HG02642 (cell line): ENCODE data around the gene UGT1A8.

Experiments
- ATAC-seq: cut with Tn5 transposase; IDR thresholded peaks from one replicate; pipeline ENCODE4 v1.9.1; 2021; ENCODE audit warnings: mild to moderate bottlenecking; ENCODE audit not compliant: unreplicated experiment, poor library complexity

Gene UGT1A8

DNA sequence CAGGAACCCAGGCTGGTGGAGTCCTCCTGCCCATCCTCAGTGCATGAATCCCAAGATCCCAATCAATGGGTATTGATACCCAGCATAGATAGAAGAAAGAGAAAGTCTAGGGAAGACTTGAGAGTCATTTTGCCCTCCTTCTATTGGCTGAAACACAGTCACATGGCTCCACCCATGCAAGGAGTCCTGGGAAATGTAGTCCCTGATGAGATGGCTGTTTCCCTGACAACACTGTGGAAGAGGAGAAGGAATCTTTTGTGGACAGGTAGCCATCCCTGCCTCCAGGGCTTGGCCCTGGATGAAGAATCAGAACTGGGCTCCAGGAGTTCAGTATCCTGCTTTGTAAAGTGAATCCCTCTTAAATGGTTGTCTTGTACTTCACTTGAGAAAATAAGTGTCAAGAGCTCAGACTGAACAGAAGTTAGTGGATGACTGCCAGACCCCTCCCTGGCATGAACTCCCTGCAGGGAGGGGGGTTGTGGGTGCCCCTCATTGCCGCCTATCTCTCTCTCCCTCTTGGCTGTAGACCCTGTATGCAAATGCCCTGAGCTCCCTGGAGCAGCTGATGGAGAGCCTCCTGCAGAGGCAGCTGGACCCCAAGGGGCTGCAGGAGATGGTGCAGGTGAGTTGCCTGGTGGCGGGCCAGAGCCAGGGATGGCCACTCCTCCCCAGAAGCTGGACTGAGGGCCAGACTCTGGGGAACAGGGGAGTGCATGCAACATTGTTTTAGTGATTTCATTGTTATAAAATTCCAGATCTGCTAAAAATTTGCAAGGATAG, 196.8 kb downstream of the UGT1A8 start:
- no peak for ATAC-seq

DNA sequence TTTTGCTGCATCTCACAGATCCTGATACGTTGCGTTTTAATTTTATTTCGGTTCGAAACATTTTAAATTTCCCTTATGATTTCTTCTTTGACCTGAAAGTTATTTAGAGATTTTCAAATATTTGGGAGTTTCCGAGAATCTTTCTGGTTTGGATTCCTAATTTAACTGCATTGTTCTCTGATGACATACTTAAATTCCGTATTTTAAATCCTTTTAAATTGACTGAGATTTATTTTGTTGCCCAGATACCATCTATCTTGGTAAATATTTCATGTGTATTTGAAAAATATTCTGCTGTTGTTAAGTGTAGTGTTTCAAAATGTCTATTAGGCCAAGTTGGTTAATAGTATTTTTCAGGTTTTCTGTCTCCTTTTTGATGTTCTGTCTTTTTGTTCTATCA, 198.4 kb downstream of the UGT1A8 start:
- no peak for ATAC-seq

DNA sequence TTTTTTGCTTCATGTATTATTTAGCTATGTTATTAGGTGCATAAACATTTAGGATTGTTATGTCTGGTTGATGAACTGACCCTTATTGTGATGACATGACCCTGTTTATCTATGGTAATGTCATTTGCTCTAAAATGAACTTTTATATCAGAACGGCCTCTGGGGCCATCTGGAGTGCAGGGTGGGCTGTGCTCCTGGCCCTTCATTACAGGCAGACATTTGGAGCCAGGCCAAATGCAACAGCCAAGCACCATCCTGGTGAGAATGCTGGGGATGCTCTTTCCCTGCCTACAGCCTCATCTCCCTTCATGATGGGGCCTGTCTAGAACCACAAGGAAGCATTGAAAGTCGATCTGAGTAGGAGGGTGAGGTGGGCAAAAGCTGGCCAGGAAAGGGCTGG, 198.9 kb downstream of the UGT1A8 start:
- ATAC-seq, result no peak

DNA sequence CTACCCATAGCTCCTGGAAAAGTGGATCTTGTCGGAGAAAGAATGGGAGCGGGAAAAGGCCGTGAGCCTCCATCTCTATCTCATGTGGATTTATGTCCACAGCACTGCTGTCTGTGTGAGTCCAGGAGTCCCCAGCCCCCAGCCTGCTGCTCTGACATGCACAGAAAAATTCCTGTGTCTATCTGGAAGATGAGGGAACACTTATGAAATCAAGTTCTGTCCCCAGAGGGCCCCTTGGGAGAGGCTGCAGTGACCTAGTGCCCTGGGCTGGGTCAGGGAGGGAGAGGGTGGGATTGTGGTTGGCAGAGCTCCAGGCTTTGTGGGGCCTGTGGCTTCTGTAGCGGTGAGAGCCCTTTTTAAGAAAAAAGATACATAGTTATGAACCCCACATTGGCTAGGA, 199.3 kb downstream of the UGT1A8 start:
- no peak for ATAC-seq

DNA sequence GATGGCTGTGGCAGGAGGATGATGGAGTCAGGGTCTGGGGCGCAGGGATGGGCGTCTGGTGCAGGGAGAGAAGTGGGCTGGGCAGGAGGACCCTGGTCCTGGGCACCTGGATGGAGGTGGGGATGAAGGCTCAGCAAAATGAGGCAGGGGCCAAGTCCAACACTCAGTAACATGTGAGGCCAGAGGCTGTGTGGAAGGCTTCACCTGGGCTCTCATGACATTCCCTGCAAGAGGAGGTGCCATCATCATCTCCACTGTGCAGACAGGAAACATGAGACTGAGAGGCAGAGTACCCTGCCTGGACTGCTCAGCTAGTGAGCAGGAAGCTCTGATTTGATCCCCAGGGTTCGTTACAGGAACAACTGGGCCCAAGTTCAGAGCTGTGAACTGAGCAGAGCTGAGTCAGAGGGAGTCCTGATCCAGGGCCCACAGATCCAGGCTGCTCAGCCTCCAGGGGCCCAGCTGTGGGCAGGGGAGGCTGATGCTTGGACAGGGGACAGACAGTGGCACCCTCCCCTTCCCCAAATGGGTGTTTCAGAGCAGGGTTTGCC, 200.0 kb downstream of the UGT1A8 start:
- ATAC-seq, result no peak

DNA sequence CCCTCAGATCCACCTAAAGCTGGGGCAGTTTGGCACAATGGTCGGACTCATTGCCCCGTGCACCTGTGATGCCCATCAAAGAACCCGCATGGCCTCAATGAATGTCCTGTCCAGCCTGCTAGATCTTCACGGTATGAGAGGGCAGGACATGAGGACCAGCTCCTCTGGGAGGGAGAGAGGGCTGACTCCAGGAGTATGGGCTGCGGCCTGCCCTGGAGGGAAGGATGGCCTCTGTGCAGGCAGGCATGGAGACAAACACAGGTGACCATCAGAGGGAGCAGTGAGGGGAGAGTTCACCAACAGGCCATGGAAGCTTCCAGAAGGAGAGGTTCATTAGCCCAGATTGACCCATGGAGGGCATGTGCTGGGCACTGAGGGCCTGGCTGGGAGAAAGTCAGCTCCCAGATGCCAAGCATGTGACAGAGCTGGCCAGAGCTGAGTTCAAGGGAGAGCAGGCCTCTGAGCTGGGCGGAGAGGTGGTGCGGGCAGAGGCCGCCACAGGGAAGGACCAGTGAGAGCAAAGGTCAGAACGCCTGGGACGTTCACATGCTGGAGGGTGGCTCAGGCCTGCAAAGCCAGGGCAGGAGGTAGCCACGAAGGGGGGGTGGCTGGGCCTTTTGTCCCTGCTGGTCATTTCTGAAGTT, 200.7 kb downstream of the UGT1A8 start:
- no peak for ATAC-seq

DNA sequence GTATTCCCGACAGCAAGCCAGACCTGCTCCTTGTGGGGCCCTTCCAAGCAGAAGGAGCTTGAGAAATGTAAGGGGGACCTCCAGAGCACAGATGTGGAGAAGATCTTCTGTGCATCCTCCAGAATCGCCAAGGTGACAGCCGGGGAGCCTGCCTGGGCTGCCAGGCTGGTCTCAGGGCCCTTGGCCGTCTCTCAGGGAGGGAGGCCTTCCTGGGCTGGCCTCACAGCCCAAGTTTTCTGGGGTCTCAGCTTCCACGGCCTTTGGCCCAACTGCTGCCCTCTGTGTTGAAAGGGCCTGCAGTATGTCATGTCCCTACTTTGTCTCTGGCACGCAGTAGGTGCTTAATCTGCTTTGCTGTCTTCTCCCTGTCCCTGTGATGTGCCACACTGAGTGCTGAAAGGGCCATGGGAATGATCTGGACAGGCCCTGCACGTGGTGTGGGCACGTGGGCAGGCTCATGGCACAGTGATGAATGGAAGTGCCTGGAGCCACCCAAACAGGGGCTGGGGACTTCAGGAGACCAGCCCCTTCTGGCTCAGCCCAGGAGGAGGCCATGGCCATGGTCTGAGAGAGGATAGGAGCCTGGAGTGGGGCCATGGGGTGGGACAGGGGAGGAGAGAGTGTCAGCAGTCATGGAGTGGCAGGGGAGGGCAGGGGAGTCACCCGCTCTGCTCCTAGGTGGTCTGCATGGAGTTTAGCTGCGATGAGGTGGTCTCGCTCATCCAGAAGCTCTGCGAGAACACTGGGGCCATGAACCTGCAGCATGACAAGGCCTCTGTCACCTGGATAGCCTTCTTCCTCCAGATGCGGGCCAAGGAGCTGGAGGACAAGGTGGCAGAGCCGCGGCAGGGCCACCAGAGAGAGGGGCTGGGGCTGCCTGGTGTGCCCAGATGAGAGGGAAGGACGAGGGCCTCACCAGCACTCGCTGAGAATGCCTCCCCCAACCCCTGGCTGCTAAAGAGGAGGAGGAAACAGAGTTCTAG, 201.5 kb downstream of the UGT1A8 start:
- ATAC-seq, result no peak

DNA sequence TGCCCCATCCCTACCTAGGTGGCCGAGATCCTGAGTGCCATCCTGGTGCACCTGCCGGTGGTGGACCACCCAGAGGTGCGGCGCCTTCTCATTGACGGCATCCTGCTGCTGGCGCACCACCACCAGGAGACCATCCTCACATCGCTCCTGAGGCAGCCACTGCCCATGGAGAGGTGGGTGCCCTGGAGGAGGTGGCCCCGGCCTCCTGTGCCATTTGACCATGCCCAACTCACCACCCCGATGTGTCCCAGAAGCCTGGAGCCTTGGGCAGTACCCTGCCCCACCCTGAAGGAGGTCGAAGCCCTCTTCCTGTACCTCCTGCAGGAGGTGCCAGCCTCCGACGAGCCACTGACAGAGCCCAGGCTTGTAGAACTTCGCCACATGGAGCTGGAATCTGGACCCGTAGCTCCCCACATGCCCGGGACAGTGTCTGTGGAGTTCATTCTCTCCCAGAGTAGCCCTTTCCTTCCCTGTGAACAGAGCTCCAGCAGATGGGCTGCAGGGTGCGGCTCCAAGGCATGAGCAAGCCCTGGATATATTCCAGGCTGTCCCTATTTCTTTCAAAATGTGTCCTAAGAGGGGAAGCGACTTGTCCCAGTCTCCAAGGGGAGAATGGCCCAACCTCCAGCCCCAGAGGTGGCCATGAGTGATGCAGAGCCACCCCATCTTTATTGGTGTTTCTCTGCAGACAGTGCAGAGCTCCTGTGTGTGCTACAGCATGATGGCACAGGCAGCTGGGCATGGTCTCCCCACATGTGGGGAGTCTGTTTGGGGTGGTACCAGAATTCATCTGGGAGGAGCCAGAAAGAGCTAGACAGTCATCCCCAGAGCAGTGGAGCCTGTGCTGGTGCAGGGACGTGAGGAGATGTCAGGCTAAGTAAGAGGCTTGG, 202.7 kb downstream of the UGT1A8 start:
- ATAC-seq, result no peak

DNA sequence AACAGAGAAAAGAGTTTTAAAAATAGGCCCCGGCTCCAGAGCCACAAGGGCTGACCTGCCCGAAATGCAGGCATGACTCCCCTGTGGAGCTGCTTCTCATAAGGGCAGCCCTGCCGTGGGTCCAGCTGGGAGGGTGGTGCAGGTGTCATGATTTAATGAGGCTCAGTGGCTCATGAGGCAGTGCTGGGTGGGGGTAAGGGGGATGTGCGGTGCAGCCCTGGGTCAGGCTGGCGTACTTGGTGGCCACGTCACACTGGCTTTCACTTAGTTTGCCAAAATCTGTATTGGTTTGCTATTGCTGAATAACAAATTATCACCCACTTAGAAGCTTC, 203.3 kb downstream of the UGT1A8 start:
- no peak for ATAC-seq

DNA sequence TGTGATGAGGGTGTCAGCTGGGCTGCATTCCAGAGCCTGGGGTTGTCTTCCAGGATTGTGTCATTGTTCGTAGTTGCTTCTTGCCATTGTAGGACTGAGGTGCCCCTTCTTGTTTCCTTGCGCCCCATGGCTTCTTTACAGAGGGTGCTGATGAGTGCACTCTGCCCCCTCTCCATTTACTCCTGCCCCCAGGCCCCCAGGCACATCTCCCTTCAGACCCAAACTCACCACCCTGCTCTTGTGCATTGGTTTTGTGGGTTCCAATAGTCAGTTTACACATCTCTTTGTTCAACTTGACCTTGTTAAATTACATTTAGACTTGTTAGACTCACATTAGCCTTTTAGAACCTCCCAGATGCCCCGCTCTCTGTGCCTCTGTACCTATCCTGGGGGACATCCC, 203.8 kb downstream of the UGT1A8 start:
- no peak for ATAC-seq

DNA sequence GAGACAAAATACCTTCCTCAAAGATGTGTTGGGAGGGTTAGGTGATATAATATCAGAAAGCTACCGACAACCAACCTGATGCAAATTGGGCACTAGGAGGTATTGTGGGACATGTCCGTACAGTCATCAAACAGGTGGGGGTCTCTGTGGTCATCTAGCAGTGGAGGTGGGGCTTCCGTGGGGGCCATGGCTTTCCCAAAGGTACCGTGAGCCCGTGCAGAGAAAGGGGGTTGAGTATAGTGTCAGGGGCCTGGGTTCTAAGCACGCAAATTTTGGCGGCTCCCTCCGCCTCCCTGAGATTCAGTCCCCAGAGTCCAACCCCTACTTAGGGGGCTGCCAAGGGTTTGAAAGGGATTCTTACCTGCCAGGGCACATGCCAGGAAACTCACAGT, 204.3 kb downstream of the UGT1A8 start:
- no peak for ATAC-seq

DNA sequence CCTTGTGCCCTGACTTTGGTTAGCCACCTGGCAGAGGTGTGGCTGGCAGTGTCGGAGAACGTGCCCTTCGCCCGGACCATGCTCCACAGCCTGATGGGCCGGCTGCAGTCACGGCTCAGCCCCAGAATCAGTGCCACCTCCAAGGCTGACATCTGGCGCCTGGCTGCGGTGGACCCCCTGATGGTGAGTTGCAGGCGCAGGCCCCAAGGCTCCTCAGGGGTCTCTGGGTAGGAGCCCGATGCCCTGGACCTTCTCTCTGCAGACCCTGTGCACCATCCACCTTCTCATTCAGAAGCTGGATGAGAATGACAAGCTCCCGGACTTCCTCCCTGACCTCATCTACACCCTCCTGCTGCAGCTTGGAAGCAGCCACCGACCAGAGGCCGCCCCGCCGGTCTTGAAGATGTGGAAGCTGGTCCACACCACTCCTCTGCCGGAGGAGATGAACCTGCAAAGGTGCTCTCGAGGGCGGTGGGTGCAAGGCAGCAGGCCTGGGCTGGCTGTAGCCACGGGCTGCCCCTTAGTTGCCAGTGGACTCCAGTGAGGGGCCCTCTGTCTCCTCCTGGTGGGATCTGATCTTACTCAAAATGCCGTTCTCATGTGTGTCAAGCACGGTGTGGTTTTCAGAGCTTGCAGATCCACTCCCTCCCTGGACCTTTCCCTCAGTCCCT, 204.8 kb downstream of the UGT1A8 start:
- no peak for ATAC-seq
